GM08714 (cell line): ENCODE results near the gene RPRM.
A peak's percentile ranks its signal among the peaks of the same experiment; 100 is the strongest.
"Not testable (repeated sequence)": the region's sequence is repeated elsewhere in the genome, so short reads cannot be mapped to it uniquely, and the experiment has no call there.

Experiments used
- H3K4me3 ChIP-seq: fragments of 200-500 bp; sonication (Bioruptor generic); 2 replicates; pipeline ENCODE4 v1.5.1; 2014; ENCODE audit warnings: mild to moderate bottlenecking, low read length, inconsistent platforms
- ZNF274 ChIP-seq: IDR thresholded peaks from 2 replicates; pipeline ENCODE4 v1.6.1; 2012; ENCODE audit warnings: mild to moderate bottlenecking, low read depth, low read length

RPRM gene

GRCh38 chr2:153478289-153479261, at the start of gene RPRM:
TSS of gene RPRM (minus strand) at chr2:153478762. CDS start at chr2:153478565, 197 bp downstream.
- TF ChIP-seq ZNF274, result no peak
- peak within 1 kb of the TSS; percentile 18; the same call in 1 of the 2 replicates for H3K4me3 ChIP-seq

DNA sequence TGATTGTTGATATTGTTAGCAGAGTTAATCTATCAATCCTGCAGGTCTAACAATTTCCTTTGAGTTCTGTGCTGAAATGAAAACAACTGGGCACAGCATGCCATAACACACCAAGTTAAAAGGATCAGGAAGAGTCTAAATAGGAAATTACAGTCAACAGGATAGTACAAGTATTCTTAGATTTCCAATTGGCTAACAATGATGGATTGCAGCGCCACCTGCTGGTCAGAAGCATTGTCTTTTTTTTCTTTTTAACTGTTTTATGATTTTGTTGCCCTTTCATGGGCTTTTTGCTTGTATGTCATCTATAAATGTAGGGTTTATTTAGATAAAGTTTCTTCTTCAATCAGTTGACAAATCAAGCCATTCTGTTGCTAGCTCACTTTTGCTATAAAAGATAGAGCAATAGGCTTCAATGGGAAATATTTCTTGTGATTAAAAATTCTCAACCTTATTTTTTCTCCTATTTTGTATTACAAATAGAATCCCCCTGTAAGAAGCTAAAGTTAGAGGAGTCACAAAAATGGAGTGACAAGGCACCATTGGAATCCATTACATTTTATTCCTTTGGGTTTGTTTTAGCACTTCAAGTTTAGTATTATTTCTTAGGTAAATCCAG, 40.8 kb upstream of the RPRM start:
- TF ChIP-seq ZNF274, result no peak
- no peak overlapping the region for H3K4me3 ChIP-seq

GRCh38 chr2:153512331-153512730, 33.8 kb upstream of the RPRM start:
- H3K4me3 ChIP-seq, result no peak overlapping the region
- no peak for TF ChIP-seq ZNF274

- no peak overlapping the region for H3K4me3 ChIP-seq
- no peak for TF ChIP-seq ZNF274
These were observed 32.4 kb upstream of the RPRM start for GRCh38 chr2:153510996-153511395.

- TF ChIP-seq ZNF274, result no peak
- no peak overlapping the region for H3K4me3 ChIP-seq
These were observed 30.6 kb upstream of the RPRM start for GRCh38 chr2:153509133-153509532.

GRCh38 chr2:153506499-153506898, 27.9 kb upstream of the RPRM start:
- not testable (repeated sequence) for H3K4me3 ChIP-seq

GRCh38 chr2:153499439-153499838, 20.9 kb upstream of the RPRM start:
- TF ChIP-seq ZNF274, result no peak
- H3K4me3 ChIP-seq, result no peak overlapping the region

DNA sequence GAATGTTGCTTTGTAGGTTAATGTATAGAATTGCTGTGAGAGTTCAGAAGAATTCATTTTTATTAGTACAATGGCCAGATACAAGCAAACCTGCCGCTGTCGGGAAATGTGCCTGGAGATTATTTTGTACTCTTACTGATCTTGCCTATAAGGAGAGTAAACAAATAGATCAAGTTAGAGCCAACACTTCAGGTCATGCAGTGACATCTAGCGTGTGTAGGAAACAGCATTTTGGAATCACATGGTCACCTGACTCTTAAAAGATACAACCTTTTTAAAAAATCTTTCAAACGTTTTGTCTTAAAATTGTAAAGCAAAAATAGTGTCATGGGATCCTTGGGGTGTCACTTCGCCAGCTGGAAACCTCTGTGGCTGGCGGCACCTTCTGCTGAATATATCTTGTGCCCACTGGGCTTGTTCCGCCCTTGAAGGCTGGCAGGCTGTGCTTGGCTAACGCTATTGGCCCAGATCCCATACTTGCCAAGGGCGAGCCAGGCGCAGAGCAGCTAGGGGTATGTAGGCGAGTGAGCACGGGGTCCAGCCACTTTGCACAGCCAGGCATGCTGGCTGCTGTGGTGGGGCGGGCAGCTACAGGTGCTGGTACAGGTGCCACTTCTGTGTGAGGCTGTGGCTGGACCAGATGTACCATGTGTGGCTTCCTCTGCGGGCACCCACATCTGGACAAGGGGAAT, 19.5 kb upstream of the RPRM start:
- no peak overlapping the region for H3K4me3 ChIP-seq
- no peak for TF ChIP-seq ZNF274

DNA sequence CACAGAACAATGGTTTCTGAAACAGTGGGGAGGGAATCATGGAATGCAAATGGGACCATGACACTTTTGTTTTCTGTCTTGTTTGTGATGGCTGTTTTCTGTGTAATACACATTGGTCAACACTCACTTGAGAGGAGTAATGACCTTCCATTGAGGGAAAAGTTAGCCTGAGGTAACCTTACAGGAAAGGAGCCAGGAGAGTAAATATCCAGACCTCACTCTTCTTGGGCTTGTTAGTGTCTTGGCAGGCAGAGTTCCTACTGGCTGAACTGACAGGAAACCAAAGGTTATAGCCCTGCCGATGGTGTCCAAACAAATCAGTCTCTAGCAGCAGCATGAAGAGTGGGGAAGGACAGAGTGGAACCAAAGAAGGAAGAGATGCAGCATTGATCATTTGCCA, 17.2 kb upstream of the RPRM start:
- no peak overlapping the region for H3K4me3 ChIP-seq
- TF ChIP-seq ZNF274, result no peak

GRCh38 chr2:153488072-153488471, 9.5 kb upstream of the RPRM start:
- no peak overlapping the region for H3K4me3 ChIP-seq
- TF ChIP-seq ZNF274, result no peak

- H3K4me3 ChIP-seq, result no peak overlapping the region
- TF ChIP-seq ZNF274, result no peak
These were observed 8.9 kb upstream of the RPRM start for GRCh38 chr2:153487448-153487847.

DNA sequence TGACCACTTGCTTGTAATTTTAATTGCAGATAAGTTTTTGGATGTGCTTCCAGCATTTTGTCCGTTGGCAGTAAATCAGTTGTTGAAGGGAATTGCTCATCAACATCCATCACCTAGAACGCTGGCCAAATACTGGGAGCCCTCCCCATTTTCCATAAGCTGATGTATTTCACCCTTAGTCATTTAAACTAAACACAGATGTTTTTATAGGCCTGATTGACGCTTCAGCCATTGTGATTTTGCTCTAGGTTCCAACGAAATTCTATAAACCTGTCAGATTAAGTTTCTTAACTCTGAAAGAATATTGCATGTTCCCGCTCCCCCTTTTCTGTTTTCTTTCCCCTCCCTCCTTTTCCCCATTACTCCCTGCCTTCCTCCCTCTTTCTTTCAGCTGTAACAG, 1.0 kb upstream of the RPRM start:
- no peak for TF ChIP-seq ZNF274
- no peak overlapping the region for H3K4me3 ChIP-seq

GRCh38 chr2:153477636-153478288, 800 bp downstream of the RPRM start:
- no peak for TF ChIP-seq ZNF274
- H3K4me3 ChIP-seq, result peak overlapping the region; percentile 17; the same call in 1 of the 2 replicates
